K562 (cell line): ENCODE results near the gene CEP95. TPM values are rescaled to one million over a fixed set of nuclear protein-coding genes. Genes with fewer than 3 reads are reported as not detected.

Source experiments
- IFI16 ChIP-seq: fragments of 250-450 bp; sonication (Bioruptor Pico); IDR thresholded peaks from 2 replicates; pipeline ENCODE4 v2.1.2; 2022; ENCODE audit warnings: mild to moderate bottlenecking, inconsistent platforms
- NFE2 ChIP-seq: IDR thresholded peaks from 2 replicates; pipeline ENCODE4 v1.6.1; 2014; ENCODE audit warnings: antibody characterized with exemption, low read depth
- ZBTB40 ChIP-seq, 2 experiments: fragments of 450-650 bp in 1 of 2; sonication (generic) in 1 of 2; formaldehyde crosslinking in 1 of 2; IDR thresholded peaks; 2 replicates each; pipeline versions ENCODE4 v1.7.1 to v1.9.0; 2016 to 2022; ENCODE audit warnings: inconsistent platforms in 1 of 2, mild to moderate bottlenecking in 1 of 2, missing genetic modification reagents in 1 of 2
- ZNF407 ChIP-seq: fragments of 450-650 bp; IDR thresholded peaks from 2 replicates; pipeline ENCODE4 v1.6.1; 2016; ENCODE audit warnings: low read depth
- ZNF655 ChIP-seq: fragments of 250-450 bp; sonication (Bioruptor Pico); IDR thresholded peaks from 2 replicates; pipeline ENCODE4 v1.5.0; 2021
- ZNF766 ChIP-seq: fragments of 200-800 bp; sonication (Bioruptor generic); conservative IDR thresholded peaks from 2 replicates; pipeline ENCODE4 v1.6.1; 2016; ENCODE audit warnings: missing genetic modification characterization, missing compliant biosample characterization
- polyA plus RNA-seq, 8 experiments: library from polyadenylated mRNA; depleted of rRNA in 4 of 8; stranded (reverse) in 5 of 8; unstranded in 3 of 8; fragments of >200 nt; fragmentation: Nextera tagmentation in 2 of 8; fragmentation: Illumina TruSeq in 1 of 8; extraction: Ambion mirVana in 2 of 8; extraction: Trizol in 1 of 8; gene quantifications; 2 replicates each; pipeline versions ENCODE4 v1.2.1 to v1.2.3, GENCODE V29; 2011 to 2014; ENCODE audit warnings: inconsistent platforms in 1 of 8, missing spikeins in 1 of 8
- total RNA-seq, 7 experiments: library from RNA; depleted of rRNA in 6 of 7; stranded (reverse); fragments of >200 nt in 6 of 7; fragmentation: Illumina TruSeq in 2 of 7; extraction: Trizol in 2 of 7; gene quantifications; 2 replicates each; pipeline versions ENCODE4 v1.2.1 to v1.2.3, GENCODE V29; 2011 to 2021; ENCODE audit warnings: low replicate concordance in 1 of 7

Gene CEP95
- total and polyA plus RNA-seq, 9 of the 15 experiments (the other 6 are each of a cell fraction or from before 2014, with no cell fraction given) = 26.7 to 80.7 (median 56.9) TPM

- TF ChIP-seq ZBTB40 (IDR thresholded peaks at IDR 0.05) (peak; percentile 91), ZBTB40 (CRISPR knock-in tag; IDR thresholded peaks at IDR 0.05) (0 out of 2 replicates have a peak, but pooled peaks have one; percentile 29), ZNF655 (CRISPR knock-in tag) (no peak), ZNF766 (CRISPR knock-in tag) (no peak), ZNF407 (peak; percentile 91), NFE2 (no peak), IFI16 (CRISPR knock-in tag) (no peak)
These were observed at the start of gene CEP95 (continued) for GRCh38 chr17:64506576-64507412.
